ENCODE data around the gene ATP6V1C2.

ATP6V1C2 gene

GRCh38 chr2:10786240-10786982, 65.0 kb downstream of the ATP6V1C2 start:
- H3K4me1 ChIP-seq (ENCODE audit: control insufficient read depth, insufficient read depth, low read length) = no peaks in the 10 kb centered on the region
- no peaks in the 10 kb centered on the region for H3K9me3 ChIP-seq (ENCODE audit: control insufficient read depth, insufficient read depth, low read depth, low read length)
- H3K27ac ChIP-seq (ENCODE audit: low read depth, low read length) = no peak overlapping the region
- H3K4me3 ChIP-seq (ENCODE audit: low read depth, low read length) = no peak overlapping the region
- H3K27me3 ChIP-seq (ENCODE audit: control insufficient read depth, insufficient read depth, low read length) = no peaks in the 10 kb centered on the region
- H3K36me3 ChIP-seq (ENCODE audit: control insufficient read depth, insufficient read depth, low read length) = peaks cover 95% of the 10 kb centered on the region
- H3K9ac ChIP-seq (ENCODE audit: low read length) = no peak overlapping the region

GRCh38 chr2:10787176-10787968, 65.9 kb downstream of the ATP6V1C2 start:
- Histone ChIP-seq H3K9ac (ENCODE audit: low read length) (no peak overlapping the region), H3K36me3 (ENCODE audit: control insufficient read depth, insufficient read depth, low read length) (peaks cover 95% of the 10 kb centered on the region), H3K9me3 (ENCODE audit: control insufficient read depth, insufficient read depth, low read depth, low read length) (no peaks in the 10 kb centered on the region), H3K27me3 (ENCODE audit: control insufficient read depth, insufficient read depth, low read length) (no peaks in the 10 kb centered on the region), H3K4me1 (ENCODE audit: control insufficient read depth, insufficient read depth, low read length) (no peaks in the 10 kb centered on the region), H3K4me3 (ENCODE audit: low read depth, low read length) (no peak overlapping the region), H3K27ac (ENCODE audit: low read depth, low read length) (no peak overlapping the region)

GRCh38 chr2:10788855-10789254, 67.4 kb downstream of the ATP6V1C2 start:
- Histone ChIP-seq H3K9me3 (ENCODE audit: control insufficient read depth, insufficient read depth, low read depth, low read length) (no peaks in the 10 kb centered on the region), H3K27me3 (ENCODE audit: control insufficient read depth, insufficient read depth, low read length) (no peaks in the 10 kb centered on the region), H3K4me3 (ENCODE audit: low read depth, low read length) (no peak overlapping the region), H3K9ac (ENCODE audit: low read length) (no peak overlapping the region), H3K4me1 (ENCODE audit: control insufficient read depth, insufficient read depth, low read length) (no peaks in the 10 kb centered on the region), H3K27ac (ENCODE audit: low read depth, low read length) (no peak overlapping the region), H3K36me3 (ENCODE audit: control insufficient read depth, insufficient read depth, low read length) (peaks cover 96% of the 10 kb centered on the region)

DNA sequence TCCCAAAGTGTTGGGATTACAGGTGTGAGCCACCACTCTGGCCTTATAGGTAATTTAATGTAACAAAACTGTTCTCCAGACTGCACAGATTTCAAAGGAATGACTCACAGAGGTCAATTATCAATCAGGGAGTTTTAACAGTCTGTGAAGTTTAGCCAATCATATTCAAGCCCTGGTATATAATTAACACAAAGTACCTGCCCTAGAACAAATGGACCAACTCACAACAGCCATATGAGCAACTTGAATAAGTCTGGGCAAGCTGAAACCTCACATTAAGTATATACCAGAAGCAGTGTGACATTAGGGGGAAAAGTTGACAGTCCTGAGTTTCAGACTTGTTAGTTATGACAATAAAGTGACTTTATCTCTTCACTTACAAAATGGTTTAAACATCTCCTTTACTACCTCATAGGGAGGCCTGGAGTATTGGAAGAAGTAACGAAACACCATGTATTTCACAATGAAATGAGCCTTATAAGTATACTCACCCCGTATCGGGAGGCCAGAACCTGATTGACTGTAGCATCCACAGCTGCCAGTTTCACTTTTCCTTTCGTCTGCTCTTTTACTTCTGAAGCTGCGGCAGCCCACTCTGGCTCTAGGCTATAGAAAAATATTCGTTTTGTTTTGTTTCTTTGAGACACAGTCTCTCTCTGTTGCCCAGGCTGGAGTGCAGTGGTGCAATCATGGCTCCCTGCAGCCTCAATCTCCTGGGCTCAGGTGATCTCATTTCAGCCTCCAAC, 69.0 kb downstream of the ATP6V1C2 start:
- Histone ChIP-seq H3K4me3 (ENCODE audit: low read depth, low read length) (no peak overlapping the region), H3K27ac (ENCODE audit: low read depth, low read length) (no peak overlapping the region), H3K9ac (ENCODE audit: low read length) (no peak overlapping the region), H3K27me3 (ENCODE audit: control insufficient read depth, insufficient read depth, low read length) (no peaks in the 10 kb centered on the region), H3K36me3 (ENCODE audit: control insufficient read depth, insufficient read depth, low read length) (peaks cover 94% of the 10 kb centered on the region), H3K9me3 (ENCODE audit: control insufficient read depth, insufficient read depth, low read depth, low read length) (no peaks in the 10 kb centered on the region), H3K4me1 (ENCODE audit: control insufficient read depth, insufficient read depth, low read length) (no peaks in the 10 kb centered on the region)

DNA sequence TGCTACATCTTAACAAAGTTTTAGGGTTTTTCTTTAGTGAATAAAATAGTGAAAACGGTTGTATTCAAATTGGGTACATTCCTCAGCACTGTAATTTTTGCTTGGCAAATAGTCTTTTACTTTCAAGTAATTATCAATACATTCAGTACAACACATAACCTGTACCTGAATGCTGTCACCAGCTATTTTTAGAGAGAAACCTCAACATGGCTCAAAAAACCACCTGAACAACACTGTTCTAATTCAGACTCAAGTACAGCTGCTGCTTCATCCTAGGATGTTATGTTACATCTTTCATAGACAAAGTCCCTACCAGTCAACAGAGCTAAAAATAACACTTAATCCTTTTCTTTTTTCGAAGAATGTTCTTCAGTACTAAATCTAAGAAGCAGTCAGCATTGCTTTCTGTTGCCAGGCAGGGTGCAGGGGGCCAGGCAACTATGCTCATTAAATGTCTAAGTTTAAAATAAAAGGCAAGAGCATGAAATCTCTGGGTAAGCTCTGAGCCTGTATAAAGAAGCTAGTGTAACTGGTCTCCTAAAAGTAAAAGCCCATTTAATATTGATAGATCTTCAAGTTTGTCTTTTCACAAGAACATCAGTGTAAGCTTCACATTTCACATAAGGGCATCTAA, 70.7 kb downstream of the ATP6V1C2 start:
- H3K4me1 ChIP-seq (ENCODE audit: control insufficient read depth, insufficient read depth, low read length) = no peaks in the 10 kb centered on the region
- peaks cover 93% of the 10 kb centered on the region for H3K36me3 ChIP-seq (ENCODE audit: control insufficient read depth, insufficient read depth, low read length)

GRCh38 chr2:10792660-10793400, 71.4 kb downstream of the ATP6V1C2 start:
- Histone ChIP-seq H3K4me1 (ENCODE audit: control insufficient read depth, insufficient read depth, low read length) (no peaks in the 10 kb centered on the region), H3K9ac (ENCODE audit: low read length) (no peak overlapping the region), H3K4me3 (ENCODE audit: low read depth, low read length) (no peak overlapping the region), H3K9me3 (ENCODE audit: control insufficient read depth, insufficient read depth, low read depth, low read length) (no peaks in the 10 kb centered on the region), H3K36me3 (ENCODE audit: control insufficient read depth, insufficient read depth, low read length) (peaks cover 93% of the 10 kb centered on the region), H3K27me3 (ENCODE audit: control insufficient read depth, insufficient read depth, low read length) (no peaks in the 10 kb centered on the region), H3K27ac (ENCODE audit: low read depth, low read length) (no peak overlapping the region)

More for the DNA sequence above, 70.7 kb downstream of the ATP6V1C2 start:
- H3K9me3 ChIP-seq (ENCODE audit: control insufficient read depth, insufficient read depth, low read depth, low read length) = no peaks in the 10 kb centered on the region
- no peak overlapping the region for H3K9ac ChIP-seq (ENCODE audit: low read length)
- no peaks in the 10 kb centered on the region for H3K27me3 ChIP-seq (ENCODE audit: control insufficient read depth, insufficient read depth, low read length)
- no peak overlapping the region for H3K4me3 ChIP-seq (ENCODE audit: low read depth, low read length)
- no peak overlapping the region for H3K27ac ChIP-seq (ENCODE audit: low read depth, low read length)

DNA sequence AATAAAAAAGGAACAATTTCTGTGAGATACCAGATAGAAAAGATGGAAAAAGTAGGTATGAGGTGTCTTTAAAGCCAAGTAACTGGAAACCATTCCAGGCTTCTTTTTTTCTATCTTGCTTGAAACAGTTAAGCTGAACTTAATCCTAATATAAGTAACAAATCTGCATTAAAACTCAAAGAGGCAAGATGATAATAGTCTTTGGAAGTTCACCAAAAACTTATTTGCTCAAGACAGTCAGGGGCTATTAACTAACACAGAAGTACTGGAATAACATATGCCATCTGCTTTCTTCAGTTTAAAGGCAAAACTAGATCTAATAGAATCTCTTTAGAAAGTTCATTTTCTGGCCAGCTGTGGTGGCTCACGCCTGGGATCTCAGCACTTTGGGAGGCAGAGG, 72.4 kb downstream of the ATP6V1C2 start:
- Histone ChIP-seq H3K36me3 (ENCODE audit: control insufficient read depth, insufficient read depth, low read length) (peaks cover 89% of the 10 kb centered on the region), H3K9me3 (ENCODE audit: control insufficient read depth, insufficient read depth, low read depth, low read length) (no peaks in the 10 kb centered on the region), H3K27ac (ENCODE audit: low read depth, low read length) (no peak overlapping the region), H3K27me3 (ENCODE audit: control insufficient read depth, insufficient read depth, low read length) (no peaks in the 10 kb centered on the region), H3K9ac (ENCODE audit: low read length) (no peak overlapping the region), H3K4me1 (ENCODE audit: control insufficient read depth, insufficient read depth, low read length) (no peaks in the 10 kb centered on the region), H3K4me3 (ENCODE audit: low read depth, low read length) (no peak overlapping the region)

- H3K9ac ChIP-seq (ENCODE audit: low read length) = no peak overlapping the region
- H3K27ac ChIP-seq (ENCODE audit: low read depth, low read length) = no peak overlapping the region
- no peaks in the 10 kb centered on the region for H3K4me1 ChIP-seq (ENCODE audit: control insufficient read depth, insufficient read depth, low read length)
- peaks cover 86% of the 10 kb centered on the region for H3K36me3 ChIP-seq (ENCODE audit: control insufficient read depth, insufficient read depth, low read length)
- H3K4me3 ChIP-seq (ENCODE audit: low read depth, low read length) = no peak overlapping the region
- no peaks in the 10 kb centered on the region for H3K9me3 ChIP-seq (ENCODE audit: control insufficient read depth, insufficient read depth, low read depth, low read length)
- H3K27me3 ChIP-seq (ENCODE audit: control insufficient read depth, insufficient read depth, low read length) = no peaks in the 10 kb centered on the region
Observed at GRCh38 chr2:10794876-10795275, 73.4 kb downstream of the ATP6V1C2 start.

GRCh38 chr2:10795508-10796046, 74.1 kb downstream of the ATP6V1C2 start:
- no peaks in the 10 kb centered on the region for H3K9me3 ChIP-seq (ENCODE audit: control insufficient read depth, insufficient read depth, low read depth, low read length)
- no peaks in the 10 kb centered on the region for H3K27me3 ChIP-seq (ENCODE audit: control insufficient read depth, insufficient read depth, low read length)
- H3K4me3 ChIP-seq (ENCODE audit: low read depth, low read length) = no peak overlapping the region
- H3K4me1 ChIP-seq (ENCODE audit: control insufficient read depth, insufficient read depth, low read length) = no peaks in the 10 kb centered on the region
- no peak overlapping the region for H3K9ac ChIP-seq (ENCODE audit: low read length)
- peaks cover 86% of the 10 kb centered on the region for H3K36me3 ChIP-seq (ENCODE audit: control insufficient read depth, insufficient read depth, low read length)
- no peak overlapping the region for H3K27ac ChIP-seq (ENCODE audit: low read depth, low read length)

- peaks cover 86% of the 10 kb centered on the region for H3K36me3 ChIP-seq (ENCODE audit: control insufficient read depth, insufficient read depth, low read length)
- H3K27me3 ChIP-seq (ENCODE audit: control insufficient read depth, insufficient read depth, low read length) = no peaks in the 10 kb centered on the region
Observed at GRCh38 chr2:10796703-10797102, 75.3 kb downstream of the ATP6V1C2 start.

More at GRCh38 chr2:10796703-10797102, 75.3 kb downstream of the ATP6V1C2 start:
- H3K4me3 ChIP-seq (ENCODE audit: low read depth, low read length) = no peak overlapping the region
- H3K27ac ChIP-seq (ENCODE audit: low read depth, low read length) = no peak overlapping the region
- no peaks in the 10 kb centered on the region for H3K4me1 ChIP-seq (ENCODE audit: control insufficient read depth, insufficient read depth, low read length)
- no peak overlapping the region for H3K9ac ChIP-seq (ENCODE audit: low read length)
- no peaks in the 10 kb centered on the region for H3K9me3 ChIP-seq (ENCODE audit: control insufficient read depth, insufficient read depth, low read depth, low read length)

Data from HUES6 (cell line).